GM21737 (cell line): ENCODE results near the gene UAP1.

ENCODE experiments used
- ATAC-seq: cut with Tn5 transposase; IDR thresholded peaks from one replicate; pipeline ENCODE4 v1.9.1; 2021; ENCODE audit warnings: mild to moderate bottlenecking, moderate library complexity; ENCODE audit not compliant: unreplicated experiment

UAP1 gene

GRCh38 chr1:162612606-162613400, 51.3 kb downstream of the UAP1 start:
- no peak for ATAC-seq

- no peak for ATAC-seq
These were observed 55.3 kb downstream of the UAP1 start for GRCh38 chr1:162616848-162617247.

- no peak for ATAC-seq
These were observed 56.0 kb downstream of the UAP1 start for GRCh38 chr1:162617513-162617912.

GRCh38 chr1:162619076-162619475, 57.6 kb downstream of the UAP1 start:
- ATAC-seq = no peak

- ATAC-seq = no peak
These were observed 59.7 kb downstream of the UAP1 start for GRCh38 chr1:162621256-162621655.

GRCh38 chr1:162625679-162626078, 64.2 kb downstream of the UAP1 start:
- no peak for ATAC-seq

- ATAC-seq = no peak
These were observed 64.6 kb downstream of the UAP1 start for GRCh38 chr1:162626094-162626493.

- no peak for ATAC-seq
These were observed 65.2 kb downstream of the UAP1 start for GRCh38 chr1:162626761-162627160.

- no peak for ATAC-seq
These were observed 66.3 kb downstream of the UAP1 start for GRCh38 chr1:162627662-162628296.

- ATAC-seq = no peak
These were observed 67.6 kb downstream of the UAP1 start for GRCh38 chr1:162629077-162629627.

GRCh38 chr1:162629651-162630050, 68.1 kb downstream of the UAP1 start:
- ATAC-seq = no peak

- no peak for ATAC-seq
These were observed 70.1 kb downstream of the UAP1 start for GRCh38 chr1:162631546-162632191.

GRCh38 chr1:162632217-162632666, 70.7 kb downstream of the UAP1 start, which contains the start of gene DDR2:
DDR2 (plus strand) TSS chr1:162632464; CDS start chr1:162719064, 86,600 bp downstream.
- ATAC-seq = no peak

- no peak for ATAC-seq
These were observed 71.2 kb downstream of the UAP1 start for GRCh38 chr1:162632698-162633080.

- ATAC-seq = no peak
These were observed 71.7 kb downstream of the UAP1 start for GRCh38 chr1:162633081-162633762.

- ATAC-seq = no peak
These were observed 73.9 kb downstream of the UAP1 start for GRCh38 chr1:162635418-162635817.

GRCh38 chr1:162639718-162640117, 78.2 kb downstream of the UAP1 start:
- no peak for ATAC-seq

- ATAC-seq = no peak
These were observed 79.6 kb downstream of the UAP1 start for GRCh38 chr1:162641114-162641513.

GRCh38 chr1:162644986-162645314, 83.4 kb downstream of the UAP1 start:
- ATAC-seq = no peak

- ATAC-seq = no peak
These were observed 84.1 kb downstream of the UAP1 start for GRCh38 chr1:162645666-162646065.

GRCh38 chr1:162649583-162649982, 88.1 kb downstream of the UAP1 start:
- no peak for ATAC-seq
